Left kidney (tissue), 8 donors: Measurements from ENCODE around the gene NUP62CL. TPM values are rescaled to one million over a fixed set of nuclear protein-coding genes. Genes with fewer than 3 reads are reported as not detected.
"Not testable (repeated sequence)": the region's sequence is repeated elsewhere in the genome, so short reads cannot be mapped to it uniquely, and the experiment has no call there.

Source experiments
- DNase-seq: peaks from one replicate; pipeline ENCODE4 v3.0.0-alpha.2; 2013
- long read RNA-seq, 8 donors: transcript quantifications; one replicate each; lab custom pipeline, GENCODE V29; 2026
- polyA plus RNA-seq: library from polyadenylated mRNA; unstranded; fragments of 120-200 nt; gene quantifications from one replicate; pipeline ENCODE4 v1.2.1, GENCODE V29; 2013; ENCODE audit not compliant: insufficient read length

NUP62CL gene, protein sequence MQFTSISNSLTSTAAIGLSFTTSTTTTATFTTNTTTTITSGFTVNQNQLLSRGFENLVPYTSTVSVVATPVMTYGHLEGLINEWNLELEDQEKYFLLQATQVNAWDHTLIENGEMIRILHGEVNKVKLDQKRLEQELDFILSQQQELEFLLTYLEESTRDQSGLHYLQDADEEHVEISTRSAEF
- polyA plus RNA-seq: 14.1 TPM
- long read RNA-seq, donor 1: 0 reads
- long read RNA-seq, donor 2, partial matches to known transcripts: 0 of 5 reads
- long read RNA-seq, donor 2, other reads (novel, unspliced or antisense): 5 of 5 reads
- long read RNA-seq, donor 3: 0 reads
- long read RNA-seq, donor 4, partial matches to known transcripts: 0 of 1 reads
- long read RNA-seq, donor 4, other reads (novel, unspliced or antisense): 0 of 1 reads
- long read RNA-seq, donor 5, partial matches to known transcripts: 7 of 7 reads
- long read RNA-seq, donor 5, other reads (novel, unspliced or antisense): 0 of 7 reads
- long read RNA-seq, donor 6: 0 reads
- long read RNA-seq, donor 7, partial matches to known transcripts: 0 of 2 reads
- long read RNA-seq, donor 7, other reads (novel, unspliced or antisense): 0 of 2 reads
- long read RNA-seq, donor 8: 0 reads

DNA sequence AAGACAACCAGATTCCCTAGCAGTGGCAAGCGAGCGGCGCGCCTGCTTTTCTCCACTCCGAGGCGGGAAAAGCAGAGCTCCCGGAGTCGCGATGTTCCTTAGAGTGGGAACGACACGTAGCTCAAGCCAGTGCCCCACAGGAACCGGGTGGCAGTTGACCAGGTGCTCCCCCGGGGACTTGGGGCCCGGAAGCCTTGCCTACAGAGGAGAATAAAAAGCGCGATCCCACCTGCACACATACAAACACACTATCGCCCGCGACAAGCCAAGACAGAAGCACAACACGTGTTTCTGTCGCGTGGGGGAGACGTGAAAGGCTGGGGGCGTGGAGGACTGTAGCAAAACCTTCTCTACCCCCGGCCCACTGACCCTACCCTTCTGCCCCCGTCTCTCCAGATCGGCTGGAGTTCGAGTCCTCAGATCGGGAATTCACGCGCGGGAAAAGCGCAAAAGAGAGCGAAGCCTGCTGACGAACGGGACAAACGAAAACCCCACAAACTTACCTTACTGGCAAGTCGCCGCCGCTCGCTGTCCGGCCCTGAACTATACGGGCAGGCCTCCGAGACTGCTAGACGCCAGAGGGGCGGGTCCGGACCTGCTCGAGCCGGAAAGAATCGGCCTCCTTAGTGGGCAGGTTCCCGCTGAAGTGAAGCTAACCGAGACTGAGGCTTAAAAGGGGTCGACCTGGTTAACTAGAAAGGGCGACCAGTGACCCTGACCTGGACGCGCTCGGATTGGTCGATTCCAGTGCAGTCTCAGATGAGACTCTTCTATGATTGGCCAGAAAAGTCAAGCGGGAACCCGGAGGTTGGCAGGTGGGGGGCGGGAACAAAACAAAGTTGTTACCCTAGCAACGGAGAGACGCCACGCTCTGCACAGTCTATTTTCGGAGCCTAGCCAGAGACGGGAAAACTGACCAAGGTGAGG is at the start of gene NUP62CL, which contains the start of gene DNAAF6:
NUP62CL (minus strand) TSS at position 664 of the 927 bp plus-strand sequence. CDS start 31,287 bp downstream, outside the sequence.
DNAAF6 (plus strand) TSS at position 842 of the 927 bp plus-strand sequence. CDS start 6,265 bp downstream, outside the sequence.
- peak; percentile 74 for DNase-seq

DNA sequence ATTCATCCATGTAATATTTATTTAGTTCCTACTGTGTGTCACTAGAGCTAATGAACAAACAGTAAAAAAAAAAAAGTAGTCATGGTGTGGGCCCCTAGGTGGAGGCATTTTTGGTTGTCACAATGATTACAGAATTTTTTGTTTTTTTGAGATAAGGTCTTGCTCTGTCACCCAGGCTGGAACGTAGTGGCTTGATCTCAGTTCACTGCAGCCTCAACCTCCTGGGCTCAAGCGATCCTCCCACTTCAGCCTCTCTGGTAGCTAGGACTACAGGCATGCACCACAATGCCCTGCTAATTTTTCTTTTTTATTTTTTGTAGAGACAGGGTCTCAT is 22.2 kb upstream of the NUP62CL start:
- no peak for DNase-seq

DNA sequence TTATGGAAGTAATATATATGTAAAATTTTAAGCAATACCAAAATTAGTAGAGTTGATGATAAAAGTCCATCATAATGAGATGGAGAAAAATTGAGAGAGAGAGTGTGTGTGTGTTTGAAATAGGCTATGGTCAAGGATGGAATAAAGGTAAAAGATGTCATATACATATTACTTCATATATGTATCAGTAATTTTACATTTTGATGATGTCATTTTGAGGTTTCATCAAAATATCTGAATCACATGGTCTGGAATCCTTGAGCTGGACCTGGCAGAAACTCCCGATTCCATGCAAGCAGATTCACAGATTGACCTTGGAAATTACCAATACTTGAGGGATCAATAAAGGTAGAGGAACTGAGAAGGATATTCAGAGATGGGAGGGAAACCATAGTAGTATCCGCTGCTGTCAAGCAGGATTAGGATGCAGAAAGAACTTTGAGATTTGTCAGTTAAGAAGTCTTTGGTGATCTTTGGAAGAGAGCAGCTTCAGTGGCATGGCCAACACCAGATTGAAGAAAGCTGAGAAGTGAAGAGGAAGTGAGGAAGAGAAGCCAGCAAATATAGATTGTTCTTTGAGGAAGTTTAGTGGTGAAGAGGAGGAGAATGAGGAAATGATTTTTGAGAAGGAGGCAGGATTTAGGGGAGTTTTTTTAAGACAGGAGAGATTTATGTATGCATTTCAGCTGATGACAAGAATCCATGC is 21.7 kb upstream of the NUP62CL start:
- no peak for DNase-seq

DNA sequence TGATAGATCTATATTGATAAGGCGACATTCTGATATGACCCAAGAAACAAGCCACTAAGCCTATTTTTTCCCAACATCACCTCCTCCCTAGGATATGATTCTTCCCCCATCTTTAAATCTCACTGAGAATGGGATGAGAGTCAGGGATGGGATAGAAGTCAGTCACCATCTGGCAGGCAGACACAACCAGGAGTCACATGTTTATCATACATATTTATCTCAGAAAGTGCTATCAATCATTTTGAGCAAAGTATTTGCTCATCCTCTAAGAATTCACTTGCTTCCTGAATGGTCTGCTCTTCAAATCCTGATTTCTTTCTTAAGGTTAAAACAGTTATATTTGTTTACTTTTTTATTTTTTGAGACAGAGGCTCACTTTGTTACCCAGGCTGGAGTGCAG is 20.5 kb upstream of the NUP62CL start:
- no peak for DNase-seq

DNA sequence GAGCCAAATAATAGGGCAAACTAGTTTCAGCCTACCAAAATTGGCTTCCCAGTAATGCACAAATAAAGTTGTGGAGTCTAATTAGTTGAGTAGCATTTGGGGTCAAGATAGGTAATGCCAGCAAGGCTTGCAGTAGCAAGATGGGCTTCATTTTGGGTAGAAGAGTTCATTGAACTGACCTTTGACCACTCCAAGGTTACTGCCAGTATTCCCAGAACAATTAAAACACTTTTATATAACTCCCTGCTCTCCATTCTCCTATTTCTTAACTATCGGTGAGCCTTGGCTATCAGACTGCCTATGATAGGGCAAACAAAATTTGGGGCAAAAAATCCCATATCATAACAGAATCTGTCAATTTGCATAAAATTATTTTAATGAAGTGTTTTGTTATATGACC is 7.2 kb upstream of the NUP62CL start:
- DNase-seq: no peak

DNA sequence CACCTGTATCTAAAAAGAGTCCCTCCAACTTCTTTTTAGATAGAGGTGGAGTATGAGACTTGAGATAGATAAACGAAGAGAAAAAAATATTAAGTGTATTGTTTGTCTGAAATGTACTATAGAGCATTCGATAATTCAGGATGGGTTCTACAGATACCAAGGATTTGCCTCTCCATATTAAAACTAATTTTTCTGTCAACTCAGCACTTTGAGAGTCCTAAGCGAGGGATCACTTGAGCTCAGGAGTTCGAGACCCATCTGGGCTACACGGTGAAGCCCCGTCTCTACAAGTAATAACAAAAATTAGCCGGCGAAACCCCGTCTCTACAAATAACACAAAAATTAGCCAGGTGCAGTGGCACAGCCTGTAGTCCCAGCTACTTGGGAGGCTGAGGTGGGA is 1.7 kb upstream of the NUP62CL start:
- no peak for DNase-seq

DNA sequence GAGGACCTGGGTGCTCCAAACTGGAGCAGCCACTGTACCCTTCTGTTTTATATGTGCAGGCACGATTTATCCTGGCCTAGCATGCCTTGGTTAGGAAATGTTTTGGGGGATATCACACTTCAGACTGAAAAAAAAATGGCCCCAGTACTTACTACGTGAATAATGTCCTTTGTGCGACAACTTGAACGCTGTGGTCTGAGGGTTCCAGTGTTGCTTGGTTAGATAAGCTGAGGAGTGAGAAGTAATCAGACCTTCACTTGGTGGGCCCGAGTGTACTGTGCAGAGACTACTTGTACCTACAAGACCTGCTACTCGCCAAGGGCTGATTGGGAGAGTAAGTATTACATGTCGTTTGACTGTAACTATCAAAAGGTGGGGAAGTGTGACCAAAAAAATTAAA is 856 bp upstream of the NUP62CL start:
- DNase-seq: no peak

DNA sequence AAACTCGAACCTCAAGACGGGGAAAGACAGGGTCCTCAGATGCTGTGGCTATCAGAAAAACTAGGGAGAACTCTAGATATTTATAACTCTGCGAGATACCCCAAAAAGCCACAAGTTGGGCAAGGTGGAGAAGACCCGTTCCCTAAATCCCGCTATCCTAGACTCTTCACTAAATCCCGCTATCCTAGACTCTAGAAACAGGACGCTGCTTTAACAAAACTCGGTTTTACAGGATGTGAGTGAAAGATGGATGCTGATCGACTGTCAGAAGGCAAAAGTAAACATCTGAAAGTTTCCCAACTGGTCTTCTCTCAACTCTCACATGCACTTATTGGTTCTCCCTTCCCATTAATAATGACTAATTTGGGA is 448 bp upstream of the NUP62CL start:
- no peak for DNase-seq

DNA sequence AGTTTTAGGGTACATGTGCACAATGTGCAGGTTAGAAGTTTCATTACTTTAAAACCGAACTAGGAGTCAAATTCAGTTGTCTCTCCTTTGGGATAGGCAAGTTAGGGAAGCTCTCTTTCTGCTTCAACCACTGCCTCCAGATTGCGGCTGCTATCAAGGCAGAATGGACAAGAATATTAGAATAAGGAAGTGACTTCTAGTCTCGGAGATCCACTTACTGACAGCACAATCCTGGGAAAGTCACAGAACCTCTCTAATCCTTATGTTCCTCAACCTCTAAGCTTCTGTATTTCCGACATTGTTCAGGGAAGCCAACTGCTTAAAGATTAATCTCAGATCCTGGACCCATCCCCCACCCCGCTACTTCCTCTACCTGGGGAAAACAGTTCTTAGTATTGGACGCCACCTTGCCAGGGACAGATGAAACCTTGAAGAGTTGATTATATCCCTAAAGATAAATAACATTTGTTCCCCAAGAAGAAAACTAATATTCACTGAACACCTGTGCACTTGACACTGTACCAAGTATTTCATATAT is 2.1 kb downstream of the NUP62CL start:
- DNase-seq: no peak

DNA sequence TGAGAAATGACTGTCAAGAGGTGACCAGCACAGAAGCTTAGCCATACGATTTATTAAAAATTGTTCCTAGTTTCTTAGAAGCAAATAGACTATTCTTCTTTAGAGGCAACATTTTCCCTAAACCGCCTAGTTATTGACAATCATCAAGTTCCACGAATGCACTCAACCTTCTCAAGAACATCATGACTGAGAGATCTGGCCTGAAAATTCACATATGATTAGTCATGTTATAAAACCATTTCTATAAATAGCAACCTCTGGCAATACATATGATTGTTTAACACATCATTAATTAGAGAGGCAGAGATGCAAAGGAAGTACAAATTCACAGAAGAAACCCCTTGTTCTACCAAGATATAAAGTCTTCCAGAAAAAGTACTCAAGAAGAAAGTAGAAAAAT is 6.7 kb downstream of the NUP62CL start:
- no peak for DNase-seq

DNA sequence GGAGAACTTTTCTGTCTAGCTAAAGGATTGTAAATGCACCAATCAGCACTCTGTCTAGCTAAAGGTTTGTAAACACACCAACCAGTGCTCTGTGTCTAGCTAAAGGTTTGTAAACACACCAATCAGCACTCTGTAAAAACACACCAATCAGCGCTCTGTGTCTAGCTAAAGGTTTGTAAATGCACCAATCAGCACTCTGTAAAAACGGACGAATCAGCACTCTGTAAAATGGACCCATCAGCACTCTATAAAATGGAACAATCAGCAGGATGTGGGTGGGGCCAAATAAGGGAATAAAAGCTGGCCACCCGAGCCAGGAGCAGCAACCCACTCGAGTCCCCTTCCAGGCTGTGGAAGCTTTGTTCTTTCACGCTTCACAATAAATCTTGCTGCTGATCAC is 8.2 kb downstream of the NUP62CL start:
- DNase-seq: not testable (repeated sequence)

DNA sequence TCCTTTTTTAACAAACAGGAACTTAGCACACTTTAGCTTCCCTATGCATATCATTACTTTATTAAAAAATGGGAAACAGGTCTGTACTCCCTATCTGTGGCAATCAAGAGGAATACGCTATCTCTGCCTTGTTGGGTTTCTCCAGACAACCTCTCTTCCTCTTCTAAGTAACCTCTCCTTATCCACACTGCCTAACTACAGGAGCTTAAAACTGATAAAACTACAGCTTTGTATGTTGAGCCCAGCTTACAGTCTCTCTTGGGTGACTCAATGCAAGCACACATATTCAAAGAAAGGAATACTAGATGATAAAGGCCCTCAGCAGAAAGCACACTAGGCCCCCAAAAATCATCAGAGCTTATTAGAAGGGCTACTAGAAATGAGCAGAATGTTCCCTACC is 8.9 kb downstream of the NUP62CL start:
- no peak for DNase-seq

DNA sequence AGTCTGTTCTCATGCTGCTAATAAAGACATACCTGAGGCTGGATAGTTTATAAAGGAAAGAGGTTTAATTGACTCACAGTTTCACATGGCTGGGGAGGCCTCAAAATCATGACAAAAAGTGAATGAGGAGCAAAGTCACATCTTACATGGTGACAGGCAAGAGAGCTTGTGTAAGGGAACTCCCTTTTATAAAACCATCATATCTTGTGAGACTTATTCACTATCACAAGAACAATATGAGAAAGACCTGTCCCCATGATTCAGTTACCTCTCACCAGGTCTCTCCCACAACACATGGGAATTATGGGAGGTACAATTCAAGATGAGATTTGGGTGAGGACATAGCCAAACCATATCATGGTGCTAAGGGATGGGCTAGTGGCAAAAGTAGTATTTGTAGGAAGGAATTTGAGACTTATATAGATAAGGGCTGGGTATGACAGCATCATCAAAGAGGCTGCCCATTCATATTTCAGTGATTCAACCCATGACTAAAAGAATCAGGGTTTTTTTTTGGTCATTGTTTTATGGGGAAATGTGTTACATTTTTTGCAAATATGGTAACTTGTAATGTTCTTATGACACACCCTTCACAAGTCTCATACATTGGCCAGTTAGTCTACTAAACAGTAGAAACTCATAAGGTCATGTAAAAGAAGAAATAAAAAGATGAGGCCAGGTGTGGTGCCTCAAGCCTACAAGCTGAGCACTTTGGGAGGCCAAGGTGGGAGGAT is 34.7 kb downstream of the NUP62CL start:
- no peak for DNase-seq

DNA sequence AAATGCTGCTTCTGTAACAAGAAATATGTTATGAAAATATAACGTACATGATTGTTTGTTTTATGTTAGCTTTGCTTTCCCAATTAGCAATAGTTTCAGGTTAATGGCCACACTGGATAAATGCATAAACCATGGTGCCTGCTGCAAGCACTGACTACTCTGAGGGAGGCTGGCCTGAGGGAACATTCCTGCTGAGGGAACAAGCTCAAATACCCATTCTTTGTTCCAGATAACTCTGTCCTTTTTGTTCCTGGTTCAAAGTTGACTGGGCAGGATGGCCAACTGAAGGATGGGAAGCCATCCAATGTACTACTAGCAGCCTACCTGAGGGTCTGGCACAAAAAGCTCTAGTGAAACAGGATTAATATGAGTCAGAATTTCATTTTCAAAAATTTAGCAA is 37.5 kb downstream of the NUP62CL start:
- no peak for DNase-seq

DNA sequence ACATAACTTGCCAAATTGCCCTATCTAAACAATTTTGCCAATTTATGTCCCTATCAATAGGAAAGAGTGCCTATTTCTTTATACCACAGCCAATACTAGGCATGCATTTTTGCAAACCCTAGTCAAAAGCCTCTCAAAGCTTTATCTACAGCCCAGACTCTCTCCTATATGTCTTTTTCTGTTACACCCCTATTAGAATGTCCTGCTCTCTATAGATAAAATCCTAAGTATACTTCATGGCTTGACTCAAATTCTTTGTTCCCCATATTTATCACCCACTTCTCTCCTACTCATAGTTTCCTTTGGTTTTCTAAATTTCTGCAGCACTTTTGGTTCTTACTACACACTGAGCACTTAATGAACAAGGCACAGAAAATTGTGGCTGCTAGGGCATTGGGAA is 38.0 kb downstream of the NUP62CL start:
- no peak for DNase-seq

DNA sequence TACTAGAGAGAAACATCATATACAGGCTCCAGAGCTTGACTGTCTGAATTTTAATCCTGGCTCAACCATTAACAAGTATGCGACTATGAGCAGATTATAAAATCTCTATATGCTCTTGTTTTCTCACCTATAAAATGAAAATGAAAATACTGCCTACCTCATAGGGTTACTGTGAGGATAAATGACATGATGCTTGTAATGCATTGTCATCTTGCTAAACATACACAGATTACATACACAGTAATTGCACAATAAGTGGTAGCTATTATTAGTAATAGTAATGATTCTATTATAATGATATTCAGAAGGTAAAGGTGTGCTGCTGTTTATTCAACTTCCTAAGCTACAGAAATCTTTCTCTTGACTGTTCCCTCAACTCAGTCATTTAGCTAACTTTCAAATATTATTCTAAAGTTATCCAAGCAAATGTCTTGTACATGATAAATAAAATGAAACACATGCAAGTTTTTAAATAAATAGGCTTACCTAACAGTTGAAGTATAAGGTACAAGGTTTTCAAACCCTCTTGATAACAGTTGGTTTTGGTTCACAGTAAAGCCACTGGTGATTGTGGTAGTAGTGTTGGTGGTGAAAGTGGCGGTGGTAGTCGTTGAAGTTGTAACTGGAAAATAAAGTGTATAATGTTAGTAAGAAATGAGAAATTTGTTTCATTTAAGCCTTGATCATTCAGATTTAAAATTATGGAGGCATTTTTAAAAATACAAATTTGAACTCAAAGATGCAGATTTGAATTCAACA is 38.9 kb downstream of the NUP62CL start:
- no peak for DNase-seq

DNA sequence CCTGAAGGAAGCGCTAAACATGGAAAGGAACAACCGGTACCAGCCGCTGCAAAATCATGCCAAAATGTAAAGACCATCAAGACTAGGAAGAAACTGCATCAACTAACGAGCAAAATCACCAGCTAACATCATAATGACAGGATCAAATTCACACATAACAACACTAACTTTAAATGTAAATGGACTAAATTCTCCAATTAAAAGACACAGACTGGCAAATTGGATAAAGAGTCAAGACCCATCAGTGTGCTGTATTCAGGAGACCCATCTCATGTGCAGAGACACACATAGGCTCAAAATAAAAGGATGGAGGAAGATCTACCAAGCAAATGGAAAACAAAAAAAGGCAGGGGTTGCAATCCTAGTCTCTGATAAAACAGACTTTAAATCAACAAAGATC is 48.6 kb downstream of the NUP62CL start:
- DNase-seq: not testable (repeated sequence)

DNA sequence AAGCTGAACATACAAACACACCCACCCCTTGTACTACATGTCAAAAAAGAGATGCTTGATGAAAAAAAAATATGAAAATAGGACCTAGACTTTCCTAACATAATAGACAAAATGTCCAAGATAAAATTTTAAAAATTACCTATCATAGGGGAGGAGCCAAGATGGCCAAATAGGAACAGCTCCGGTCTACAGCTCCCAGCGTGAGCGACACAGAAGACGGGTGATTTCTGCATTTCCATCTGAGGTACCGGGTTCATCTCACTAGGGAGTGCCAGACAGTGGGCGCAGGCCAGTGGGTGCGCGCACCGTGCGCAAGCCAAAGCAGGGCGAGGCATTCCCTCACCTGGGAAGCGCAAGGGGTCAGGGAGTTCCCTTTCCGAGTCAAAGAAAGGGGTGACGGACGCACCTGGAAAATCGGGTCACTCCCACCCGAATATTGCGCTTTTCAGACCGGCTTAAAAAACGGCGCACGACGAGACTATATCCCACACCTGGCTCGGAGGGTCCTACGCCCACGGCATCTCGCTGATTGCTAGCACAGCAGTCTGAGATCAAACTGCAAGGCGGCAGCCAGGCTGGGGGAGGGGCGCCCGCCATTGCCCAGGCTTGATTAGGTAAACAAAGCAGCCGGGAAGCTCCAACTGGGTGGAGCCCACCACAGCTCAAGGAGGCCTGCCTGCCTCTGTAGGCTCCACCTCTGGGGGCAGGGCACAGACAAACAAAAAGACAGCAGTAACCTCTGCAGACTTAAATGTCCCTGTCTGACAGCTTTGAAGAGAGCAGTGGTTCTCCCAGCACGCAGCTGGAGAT is 50.4 kb downstream of the NUP62CL start:
- not testable (repeated sequence) for DNase-seq
